Hepatocyte (in vitro differentiated cells): Measurements from ENCODE around the gene ZDHHC14. TPM values are rescaled to one million over a fixed set of nuclear protein-coding genes. Genes with fewer than 3 reads are reported as not detected.

ENCODE experiments used
- DNase-seq: peaks from one replicate; pipeline ENCODE4 v3.0.0-alpha.2; 2016; ENCODE audit warnings: low spot score
- H2AFZ ChIP-seq: fragments of 200-600 bp; sonication (generic); 2 replicates; pipeline ENCODE4 v1.6.0; 2016; ENCODE audit warnings: antibody characterized with exemption, mild to moderate bottlenecking
- H3K27ac ChIP-seq: fragments of 200-600 bp; sonication (generic); 2 replicates; pipeline ENCODE4 v1.5.1; 2016; ENCODE audit warnings: mild to moderate bottlenecking
- H3K27me3 ChIP-seq: fragments of 200-600 bp; sonication (generic); 2 replicates; pipeline ENCODE4 v1.6.1; 2016
- H3K36me3 ChIP-seq: fragments of 200-600 bp; sonication (generic); replicated peaks from 2 replicates; pipeline ENCODE4 v1.5.1; 2016; ENCODE audit warnings: low read depth; ENCODE audit not compliant: insufficient read depth
- H3K4me1 ChIP-seq: fragments of 200-600 bp; sonication (generic); 2 replicates; pipeline ENCODE4 v1.5.1; 2016; ENCODE audit warnings: mild to moderate bottlenecking, moderate library complexity; ENCODE audit not compliant: insufficient read depth
- H3K4me2 ChIP-seq: fragments of 200-600 bp; sonication (generic); 2 replicates; pipeline ENCODE4 v1.6.0; 2016
- H3K4me3 ChIP-seq: fragments of 200-600 bp; sonication (generic); 2 replicates; pipeline ENCODE4 v1.5.1; 2016; ENCODE audit warnings: mild to moderate bottlenecking
- H3K79me2 ChIP-seq: fragments of 200-600 bp; sonication (generic); 2 replicates; pipeline ENCODE4 v1.6.0; 2017; ENCODE audit warnings: mild to moderate bottlenecking
- H3K9me2 ChIP-seq: fragments of 200-600 bp; sonication (generic); replicated peaks from 2 replicates; pipeline ENCODE4 v1.6.0; 2017; ENCODE audit warnings: mild to moderate bottlenecking; ENCODE audit not compliant: insufficient read depth
- H3K9me3 ChIP-seq: fragments of 200-600 bp; sonication (generic); 2 replicates; pipeline ENCODE4 v1.5.1; 2016; ENCODE audit warnings: low read depth, mild to moderate bottlenecking
- H4K20me1 ChIP-seq: fragments of 200-600 bp; sonication (generic); 2 replicates; pipeline ENCODE4 v1.6.0; 2016; ENCODE audit warnings: mild to moderate bottlenecking; ENCODE audit not compliant: insufficient read depth, poor library complexity, severe bottlenecking
- EZH2 ChIP-seq: fragments of 200-600 bp; sonication (generic); IDR thresholded peaks from 2 replicates; pipeline ENCODE4 v1.6.1; 2016; ENCODE audit warnings: antibody characterized with exemption, mild to moderate bottlenecking, borderline replicate concordance
- EZH2phosphoT487 ChIP-seq: fragments of 200-600 bp; sonication (generic); IDR thresholded peaks from one replicate; pipeline ENCODE4 v1.6.1; 2018; ENCODE audit warnings: antibody characterized with exemption, mild to moderate bottlenecking, low read depth, moderate library complexity; ENCODE audit not compliant: unreplicated experiment, severe bottlenecking
- WGBS: methylation state at CpG from one replicate; pipeline ENCODE4 v1.1.6; 2016; ENCODE audit warnings: low lambda C conversion rate; ENCODE audit errors: missing lambda C conversion rate; 5-methylcytosine and 5-hydroxymethylcytosine counted together
- polyA plus RNA-seq: library from polyadenylated mRNA; unstranded; fragments of >200 nt; fragmentation: Nextera tagmentation; extraction: Ambion mirVana; gene quantifications from 2 replicates; pipeline ENCODE4 v1.2.1, GENCODE V29; 2016
- total RNA-seq: library from RNA; depleted of rRNA; stranded (reverse); fragments of >200 nt; gene quantifications from 2 replicates; pipeline ENCODE4 v1.2.3, GENCODE V29; 2014
- TF ChIP-seq, protein P1 (sequence below): fragments of 200-600 bp; sonication (generic); IDR thresholded peaks from 2 replicates; pipeline ENCODE4 v1.5.1; 2016; ENCODE audit warnings: antibody characterized with exemption, mild to moderate bottlenecking; ENCODE audit not compliant: poor library complexity

ZDHHC14 gene
- total and polyA plus RNA-seq, 2 experiments from 2014 or later: 11.8 to 25.2 TPM

DNA sequence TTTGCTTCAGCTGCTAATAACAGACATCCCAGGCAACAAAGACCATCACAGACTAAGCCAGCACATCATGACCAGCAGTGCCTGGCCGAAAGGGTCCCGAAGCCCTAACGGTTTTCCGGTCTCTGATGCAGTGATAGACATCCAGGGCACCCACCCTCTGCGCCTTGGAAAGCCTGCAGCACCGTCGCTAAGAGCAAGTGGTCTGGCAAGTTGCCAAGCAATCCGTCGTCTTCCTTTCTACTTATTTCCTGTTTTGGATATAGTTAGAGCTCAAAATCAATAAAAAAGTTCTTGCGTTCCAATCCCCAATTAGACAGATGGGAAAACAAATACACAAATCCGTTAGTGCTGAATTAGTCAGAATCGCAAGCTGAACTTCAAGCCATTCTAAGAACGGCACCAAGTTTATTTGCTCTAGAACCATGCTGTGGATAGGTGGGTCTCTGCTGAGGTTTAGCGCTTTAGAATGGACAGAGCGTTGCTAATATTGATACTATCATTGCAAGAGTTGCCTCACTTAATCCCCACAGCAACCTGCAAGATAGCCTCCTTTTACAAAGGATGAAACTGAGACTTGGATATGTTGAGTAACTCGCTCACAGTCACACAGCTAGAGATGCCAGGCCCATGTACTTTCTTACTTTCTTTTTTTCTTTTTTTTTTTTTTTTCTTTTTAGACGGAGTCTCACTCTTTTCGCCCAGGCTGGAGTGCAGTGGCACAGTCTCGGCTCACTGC, 278.7 kb downstream of the ZDHHC14 start:
- H3K9me3 ChIP-seq: no peaks in the 10 kb centered on the region
- H3K4me3 ChIP-seq: no peak overlapping the region
- no peaks in the 10 kb centered on the region for H3K9me2 ChIP-seq
- no peak overlapping the region for H3K4me2 ChIP-seq
- no peaks in the 10 kb centered on the region for H3K79me2 ChIP-seq
- no peak overlapping the region for H3K27ac ChIP-seq
- no peaks in the 10 kb centered on the region for H3K36me3 ChIP-seq
- no peak overlapping the region for H2AFZ ChIP-seq
- DNase-seq: no peak
- no peaks in the 10 kb centered on the region for H3K27me3 ChIP-seq
- 80% methylated on average over 19 of the region's 19 CpGs for WGBS
- no peaks in the 10 kb centered on the region for H4K20me1 ChIP-seq
- TF ChIP-seq EZH2phosphoT487 (no peak), EZH2 (no peak)
- TF ChIP-seq, protein P1, sequence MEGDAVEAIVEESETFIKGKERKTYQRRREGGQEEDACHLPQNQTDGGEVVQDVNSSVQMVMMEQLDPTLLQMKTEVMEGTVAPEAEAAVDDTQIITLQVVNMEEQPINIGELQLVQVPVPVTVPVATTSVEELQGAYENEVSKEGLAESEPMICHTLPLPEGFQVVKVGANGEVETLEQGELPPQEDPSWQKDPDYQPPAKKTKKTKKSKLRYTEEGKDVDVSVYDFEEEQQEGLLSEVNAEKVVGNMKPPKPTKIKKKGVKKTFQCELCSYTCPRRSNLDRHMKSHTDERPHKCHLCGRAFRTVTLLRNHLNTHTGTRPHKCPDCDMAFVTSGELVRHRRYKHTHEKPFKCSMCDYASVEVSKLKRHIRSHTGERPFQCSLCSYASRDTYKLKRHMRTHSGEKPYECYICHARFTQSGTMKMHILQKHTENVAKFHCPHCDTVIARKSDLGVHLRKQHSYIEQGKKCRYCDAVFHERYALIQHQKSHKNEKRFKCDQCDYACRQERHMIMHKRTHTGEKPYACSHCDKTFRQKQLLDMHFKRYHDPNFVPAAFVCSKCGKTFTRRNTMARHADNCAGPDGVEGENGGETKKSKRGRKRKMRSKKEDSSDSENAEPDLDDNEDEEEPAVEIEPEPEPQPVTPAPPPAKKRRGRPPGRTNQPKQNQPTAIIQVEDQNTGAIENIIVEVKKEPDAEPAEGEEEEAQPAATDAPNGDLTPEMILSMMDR: no peak
- H3K4me1 ChIP-seq: no peaks in the 10 kb centered on the region

DNA sequence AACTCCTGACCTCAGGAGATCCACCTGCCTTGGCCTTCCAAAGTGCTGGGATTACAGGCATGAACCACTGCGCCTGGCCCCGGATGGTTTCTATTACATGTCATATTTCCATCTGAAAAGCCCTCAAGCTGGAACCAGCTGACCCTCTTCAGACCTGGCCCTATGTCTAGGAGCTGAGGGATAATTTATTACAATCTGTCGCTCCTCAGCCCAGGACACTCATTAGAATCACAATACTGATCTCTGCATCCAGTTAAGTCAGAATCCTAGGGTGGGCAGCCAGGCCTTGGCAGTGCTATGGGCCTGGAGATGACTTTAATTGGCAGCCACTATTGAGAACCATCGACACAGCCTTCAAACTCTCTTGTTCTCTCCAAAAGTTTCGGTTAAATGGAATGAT, 279.4 kb downstream of the ZDHHC14 start:
- TF ChIP-seq, protein P1: no peak
- TF ChIP-seq EZH2 (no peak), EZH2phosphoT487 (no peak)
- Histone ChIP-seq H3K4me3 (no peak overlapping the region), H3K9me2 (no peaks in the 10 kb centered on the region)

DNA sequence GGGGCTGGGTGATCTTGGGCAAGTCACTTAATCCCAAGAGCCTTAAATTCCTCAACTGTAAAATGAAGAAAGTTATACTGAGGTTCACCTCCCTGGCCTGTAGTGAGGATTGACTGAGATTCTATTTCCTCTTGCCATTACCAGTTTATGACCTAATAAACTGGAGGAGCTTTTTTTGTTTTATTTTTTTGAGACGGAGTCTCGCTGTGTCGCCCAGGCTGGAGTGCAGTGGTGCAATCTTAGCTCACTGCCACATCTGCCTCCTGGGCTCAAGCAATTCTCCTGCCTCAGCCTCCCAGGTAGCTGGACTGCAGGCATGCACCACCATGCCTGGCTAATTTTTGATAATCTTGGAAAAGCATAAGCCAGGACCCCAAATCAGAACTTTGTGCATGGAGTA, 280.7 kb downstream of the ZDHHC14 start:
- H3K4me2 ChIP-seq: no peak overlapping the region
- H3K9me2 ChIP-seq: no peaks in the 10 kb centered on the region
- no peaks in the 10 kb centered on the region for H3K79me2 ChIP-seq
- no peak overlapping the region for H3K4me3 ChIP-seq
- no peaks in the 10 kb centered on the region for H4K20me1 ChIP-seq
- H3K4me1 ChIP-seq: no peaks in the 10 kb centered on the region
- no peak overlapping the region for H2AFZ ChIP-seq
- 82% methylated on average over 3 of the region's 3 CpGs for WGBS
- H3K9me3 ChIP-seq: no peaks in the 10 kb centered on the region
- H3K36me3 ChIP-seq: no peaks in the 10 kb centered on the region
- no peak for DNase-seq
- TF ChIP-seq EZH2 (no peak), EZH2phosphoT487 (no peak)
- TF ChIP-seq, protein P1: no peak
- H3K27ac ChIP-seq: no peak overlapping the region
- H3K27me3 ChIP-seq: no peaks in the 10 kb centered on the region

More for the DNA sequence above, 279.4 kb downstream of the ZDHHC14 start:
- Histone ChIP-seq H3K27me3 (no peaks in the 10 kb centered on the region), H3K36me3 (no peaks in the 10 kb centered on the region), H3K4me2 (no peak overlapping the region), H3K9me3 (no peaks in the 10 kb centered on the region), H4K20me1 (no peaks in the 10 kb centered on the region), H3K79me2 (no peaks in the 10 kb centered on the region), H3K4me1 (no peaks in the 10 kb centered on the region), H3K27ac (no peak overlapping the region), H2AFZ (no peak overlapping the region)
- 93% methylated on average over 5 of the region's 5 CpGs for WGBS
- DNase-seq: no peak
